Muscle of arm (tissue), 14 donors: ENCODE data around the gene C17orf100. TPM values are rescaled to one million over a fixed set of nuclear protein-coding genes. Genes with fewer than 3 reads are reported as not detected.
A peak's percentile ranks its signal among the peaks of the same experiment; 100 is the strongest.

Source experiments
- DNase-seq: peaks from one replicate; pipeline ENCODE4 v3.0.0-alpha.2; 2013
- long read RNA-seq, 11 donors: transcript quantifications; one replicate each; lab custom pipeline, GENCODE V29; 2026
- polyA plus RNA-seq, 12 donors: library from polyadenylated mRNA; unstranded; fragments of 120-200 nt; gene quantifications; one replicate each; pipeline ENCODE4 v1.2.1, GENCODE V29; 2013; ENCODE audit not compliant: insufficient read length in 12 of 12

The C17orf100 gene
- 1 to 10 TPM in 10 of 12 donors, not detected in 2; 2.5 to 5.5 (median 3.6) TPM for polyA plus RNA-seq
- long read RNA-seq, donor 1, transcript C17orf100-201 (1 exons, 1,756 nt) = major isoform, 9 of 9 reads
- long read RNA-seq, donor 1, partial matches to known transcripts = 0 of 9 reads
- long read RNA-seq, donor 1, other reads (novel, unspliced or antisense) = 0 of 9 reads
- long read RNA-seq, donor 2, partial matches to known transcripts = 0 of 4 reads
- long read RNA-seq, donor 2, other reads (novel, unspliced or antisense) = 0 of 4 reads
- long read RNA-seq, donor 3, partial matches to known transcripts = 0 of 2 reads
- long read RNA-seq, donor 3, other reads (novel, unspliced or antisense) = 0 of 2 reads
- long read RNA-seq, donor 4 = 0 reads
- long read RNA-seq, donor 5, partial matches to known transcripts = 0 of 4 reads
- long read RNA-seq, donor 5, other reads (novel, unspliced or antisense) = 0 of 4 reads
- long read RNA-seq, donor 6, partial matches to known transcripts = 0 of 2 reads
- long read RNA-seq, donor 6, other reads (novel, unspliced or antisense) = 0 of 2 reads
- long read RNA-seq, donor 7, partial matches to known transcripts = 0 of 3 reads
- long read RNA-seq, donor 7, other reads (novel, unspliced or antisense) = 0 of 3 reads
- long read RNA-seq, donor 8, transcript C17orf100-201 (1 exons, 1,756 nt) = major isoform, 5 of 5 reads
- long read RNA-seq, donor 8, partial matches to known transcripts = 0 of 5 reads
- long read RNA-seq, donor 8, other reads (novel, unspliced or antisense) = 0 of 5 reads
- long read RNA-seq, donor 9, transcript C17orf100-201 (1 exons, 1,756 nt) = major isoform, 6 of 6 reads
- long read RNA-seq, donor 9, partial matches to known transcripts = 0 of 6 reads
- long read RNA-seq, donor 9, other reads (novel, unspliced or antisense) = 0 of 6 reads
- long read RNA-seq, donor 10, transcript C17orf100-201 (1 exons, 1,756 nt) = major isoform, 6 of 6 reads
- long read RNA-seq, donor 10, partial matches to known transcripts = 0 of 6 reads
- long read RNA-seq, donor 10, other reads (novel, unspliced or antisense) = 0 of 6 reads
- long read RNA-seq, donor 11, transcript C17orf100-201 (1 exons, 1,756 nt) = major isoform, 8 of 8 reads
- long read RNA-seq, donor 11, partial matches to known transcripts = 0 of 8 reads
- long read RNA-seq, donor 11, other reads (novel, unspliced or antisense) = 0 of 8 reads

GRCh38 chr17:6651354-6651918 is at the start of gene C17orf100, which contains the start of gene MED31:
TSS of gene C17orf100 (plus strand) at chr17:6651762. CDS start at chr17:6651914, 152 bp downstream.
TSS of gene MED31 (minus strand) at chr17:6651605. CDS start at chr17:6651528, 77 bp downstream.
- peak; percentile 93 for DNase-seq

GRCh38 chr17:6602141-6602540 is 49.4 kb upstream of the C17orf100 start:
- DNase-seq = no peak

GRCh38 chr17:6603744-6604325 is 47.7 kb upstream of the C17orf100 start:
- peak; percentile 61 for DNase-seq

GRCh38 chr17:6605142-6605541 is 46.4 kb upstream of the C17orf100 start:
- DNase-seq = no peak

- no peak for DNase-seq
Observed at GRCh38 chr17:6608321-6608720, 43.2 kb upstream of the C17orf100 start.

- no peak for DNase-seq
Observed at GRCh38 chr17:6610011-6610410, 41.6 kb upstream of the C17orf100 start.

- DNase-seq = no peak
Observed at GRCh38 chr17:6611231-6611630, 40.3 kb upstream of the C17orf100 start.

- DNase-seq = no peak
Observed at GRCh38 chr17:6623941-6624340, 27.6 kb upstream of the C17orf100 start.

GRCh38 chr17:6626616-6627015 is 24.9 kb upstream of the C17orf100 start:
- no peak for DNase-seq

GRCh38 chr17:6627019-6627418 is 24.5 kb upstream of the C17orf100 start:
- DNase-seq = no peak

GRCh38 chr17:6630390-6630789 is 21.2 kb upstream of the C17orf100 start:
- no peak for DNase-seq

- DNase-seq = no peak
Observed at GRCh38 chr17:6632530-6632929, 19.0 kb upstream of the C17orf100 start.

- DNase-seq = no peak
Observed at GRCh38 chr17:6633263-6633662, 18.3 kb upstream of the C17orf100 start.

GRCh38 chr17:6636105-6636504 is 15.5 kb upstream of the C17orf100 start:
- DNase-seq = no peak

GRCh38 chr17:6636616-6637457 is 14.7 kb upstream of the C17orf100 start:
- DNase-seq = no peak

GRCh38 chr17:6637458-6637840 is 14.1 kb upstream of the C17orf100 start:
- DNase-seq = no peak

GRCh38 chr17:6638046-6638908 is 13.3 kb upstream of the C17orf100 start:
- no peak for DNase-seq

GRCh38 chr17:6639014-6639585 is 12.5 kb upstream of the C17orf100 start:
- DNase-seq = no peak
